Stimulated activated CD4-positive, alpha-beta T cell treated with anti-CD3 and anti-CD28 coated beads, Interleukin-12 subunit alpha, Interleukin-12 subunit beta, amount 100 ng/mL, for 24 hours (primary cell): Measurements from ENCODE around the gene SLC1A1.
A peak's percentile ranks its signal among the peaks of the same experiment; 100 is the strongest.

ENCODE experiments used
- DNase-seq, 2 experiments: peaks; one replicate each; pipeline ENCODE4 v3.0.0-alpha.2; 2020; ENCODE audit warnings: low read depth in 2 of 2

SLC1A1 gene

GRCh38 chr9:4489919-4490704 is at the start of gene SLC1A1:
Gene SLC1A1, plus strand, starts transcription at chr9:4490468. Its CDS starts 212 bp downstream, at chr9:4490680.
- peak in 1 of 2 experiments; percentile 29 for DNase-seq

- no peak for DNase-seq
These were observed 47.5 kb upstream of the SLC1A1 start for GRCh38 chr9:4442806-4443205.

- DNase-seq: no peak
These were observed 46.8 kb upstream of the SLC1A1 start for GRCh38 chr9:4443439-4443838.

- DNase-seq: no peak
These were observed 28.8 kb upstream of the SLC1A1 start for GRCh38 chr9:4461437-4461836.

- DNase-seq: no peak
These were observed 26.4 kb upstream of the SLC1A1 start for GRCh38 chr9:4463824-4464223.

GRCh38 chr9:4464911-4465513 is 25.3 kb upstream of the SLC1A1 start:
- no peak for DNase-seq

- DNase-seq: no peak
These were observed 24.4 kb upstream of the SLC1A1 start for GRCh38 chr9:4465910-4466309.

- no peak for DNase-seq
These were observed 15.0 kb upstream of the SLC1A1 start for GRCh38 chr9:4475301-4475700.

- DNase-seq: no peak
These were observed 4.1 kb upstream of the SLC1A1 start for GRCh38 chr9:4486176-4486575.

GRCh38 chr9:4489562-4489918 is 728 bp upstream of the SLC1A1 start:
- no peak for DNase-seq

- no peak for DNase-seq
These were observed 697 bp downstream of the SLC1A1 start for GRCh38 chr9:4490705-4491625.

GRCh38 chr9:4491626-4491975 is 1.3 kb downstream of the SLC1A1 start:
- no peak for DNase-seq

GRCh38 chr9:4494332-4494731 is 4.1 kb downstream of the SLC1A1 start:
- DNase-seq: no peak

GRCh38 chr9:4494806-4495205 is 4.5 kb downstream of the SLC1A1 start:
- DNase-seq: no peak

- no peak for DNase-seq
These were observed 5.3 kb downstream of the SLC1A1 start for GRCh38 chr9:4495537-4495936.

- DNase-seq: no peak
These were observed 6.2 kb downstream of the SLC1A1 start for GRCh38 chr9:4496497-4496896.

- DNase-seq: no peak
These were observed 7.1 kb downstream of the SLC1A1 start for GRCh38 chr9:4497395-4497794.

GRCh38 chr9:4497855-4498254 is 7.6 kb downstream of the SLC1A1 start:
- DNase-seq: no peak

- no peak for DNase-seq
These were observed 9.6 kb downstream of the SLC1A1 start for GRCh38 chr9:4499917-4500316.

- DNase-seq: no peak
These were observed 10.9 kb downstream of the SLC1A1 start for GRCh38 chr9:4501147-4501507.

GRCh38 chr9:4502444-4502843 is 12.2 kb downstream of the SLC1A1 start:
- no peak for DNase-seq

- DNase-seq: no peak
These were observed 12.8 kb downstream of the SLC1A1 start for GRCh38 chr9:4503103-4503502.

GRCh38 chr9:4504250-4504649 is 14.0 kb downstream of the SLC1A1 start:
- DNase-seq: no peak
